Fibroblast of the aortic adventitia (primary cell): ENCODE measurements around the gene PPTC7. TPM values are rescaled to one million over a fixed set of nuclear protein-coding genes. Genes with fewer than 3 reads are reported as not detected.
A peak's percentile ranks its signal among the peaks of the same experiment; 100 is the strongest.
"Not testable (repeated sequence)": the region's sequence is repeated elsewhere in the genome, so short reads cannot be mapped to it uniquely, and the experiment has no call there.

Experiments used
- DNase-seq: peaks from one replicate; pipeline ENCODE4 v3.0.0-alpha.2; 2010; ENCODE audit warnings: low read depth
- H3K4me3 ChIP-seq: 2 replicates; pipeline ENCODE4 v1.5.1; 2011; ENCODE audit warnings: low read depth, mild to moderate bottlenecking, control low read depth, low read length, moderate library complexity
- total RNA-seq: library from RNA; depleted of rRNA; stranded (reverse); fragments of >200 nt; gene quantifications from 2 replicates; pipeline ENCODE4 v1.2.3, GENCODE V29; 2012; ENCODE audit warnings: low replicate concordance
- TF ChIP-seq, protein P1 (sequence below): IDR thresholded peaks from 2 replicates; pipeline ENCODE4 v1.5.1; 2011; ENCODE audit warnings: mild to moderate bottlenecking, low read length, control low read depth, inconsistent platforms; ENCODE audit not compliant: insufficient read depth

PPTC7 gene
- total RNA-seq, 1 donor = 11.9 TPM

DNA sequence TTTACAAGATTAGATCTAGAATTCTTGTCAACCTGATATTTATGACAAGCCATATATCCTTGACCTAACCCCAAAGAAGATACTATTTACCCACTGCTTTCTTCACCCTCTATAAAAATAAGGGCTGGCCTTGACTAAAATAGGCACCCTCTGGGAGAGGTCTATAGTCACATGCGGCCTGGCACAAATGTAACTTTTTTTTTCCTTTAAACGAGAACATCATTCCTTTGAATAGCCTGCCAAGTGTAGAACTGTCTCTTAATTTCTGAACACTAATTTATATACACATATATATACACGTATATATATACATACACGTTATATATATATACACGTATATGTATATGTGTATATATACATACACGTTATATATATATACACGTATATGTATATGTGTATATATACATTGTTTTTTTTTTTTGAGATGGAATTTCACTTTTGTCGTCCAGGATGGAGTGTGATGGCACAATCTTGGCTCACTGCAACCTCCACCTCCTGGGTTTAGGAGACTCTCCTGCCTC lies 18.6 kb downstream of the PPTC7 start:
- DNase-seq = no peak
- H3K4me3 ChIP-seq = no peak overlapping the region
- TF ChIP-seq, protein P1, sequence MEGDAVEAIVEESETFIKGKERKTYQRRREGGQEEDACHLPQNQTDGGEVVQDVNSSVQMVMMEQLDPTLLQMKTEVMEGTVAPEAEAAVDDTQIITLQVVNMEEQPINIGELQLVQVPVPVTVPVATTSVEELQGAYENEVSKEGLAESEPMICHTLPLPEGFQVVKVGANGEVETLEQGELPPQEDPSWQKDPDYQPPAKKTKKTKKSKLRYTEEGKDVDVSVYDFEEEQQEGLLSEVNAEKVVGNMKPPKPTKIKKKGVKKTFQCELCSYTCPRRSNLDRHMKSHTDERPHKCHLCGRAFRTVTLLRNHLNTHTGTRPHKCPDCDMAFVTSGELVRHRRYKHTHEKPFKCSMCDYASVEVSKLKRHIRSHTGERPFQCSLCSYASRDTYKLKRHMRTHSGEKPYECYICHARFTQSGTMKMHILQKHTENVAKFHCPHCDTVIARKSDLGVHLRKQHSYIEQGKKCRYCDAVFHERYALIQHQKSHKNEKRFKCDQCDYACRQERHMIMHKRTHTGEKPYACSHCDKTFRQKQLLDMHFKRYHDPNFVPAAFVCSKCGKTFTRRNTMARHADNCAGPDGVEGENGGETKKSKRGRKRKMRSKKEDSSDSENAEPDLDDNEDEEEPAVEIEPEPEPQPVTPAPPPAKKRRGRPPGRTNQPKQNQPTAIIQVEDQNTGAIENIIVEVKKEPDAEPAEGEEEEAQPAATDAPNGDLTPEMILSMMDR = no peak

DNA sequence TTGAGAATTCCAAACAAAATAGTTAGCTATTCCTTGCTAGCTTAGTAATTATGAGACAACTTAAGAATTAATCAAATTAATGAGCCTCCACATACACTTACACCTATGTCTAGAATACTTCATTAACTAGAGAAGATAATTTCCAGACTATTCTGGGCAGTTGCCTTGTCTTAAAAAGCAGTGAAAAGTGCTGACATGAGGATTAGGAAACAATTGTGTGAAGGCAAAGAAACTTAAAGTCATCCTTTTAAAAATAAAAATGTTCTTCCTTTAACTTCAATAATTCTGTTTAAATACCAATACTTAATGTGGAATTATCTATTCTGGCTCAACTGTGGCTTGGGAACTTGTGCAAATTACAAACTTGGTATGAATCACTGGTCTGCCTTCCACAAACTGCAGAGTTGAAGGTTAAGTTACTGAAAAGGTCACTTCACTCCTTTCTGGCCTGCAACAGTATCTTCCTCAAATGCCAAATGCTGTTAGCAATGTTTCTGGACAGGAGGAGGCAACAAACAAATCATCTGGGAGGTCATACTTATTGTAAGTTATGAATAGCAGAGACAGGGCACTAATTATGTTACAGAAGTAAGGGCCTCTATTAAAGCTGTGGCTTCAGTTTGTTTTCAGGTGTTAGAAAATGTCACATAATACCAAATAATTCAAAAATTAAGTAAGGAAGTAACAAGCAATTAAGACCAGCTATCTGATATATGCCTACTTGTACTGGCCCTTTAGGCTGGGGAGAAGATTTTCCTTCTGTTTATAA lies 19.2 kb downstream of the PPTC7 start:
- DNase-seq = peak; percentile 57
- TF ChIP-seq, protein P1 = no peak
- H3K4me3 ChIP-seq = no peak overlapping the region

DNA sequence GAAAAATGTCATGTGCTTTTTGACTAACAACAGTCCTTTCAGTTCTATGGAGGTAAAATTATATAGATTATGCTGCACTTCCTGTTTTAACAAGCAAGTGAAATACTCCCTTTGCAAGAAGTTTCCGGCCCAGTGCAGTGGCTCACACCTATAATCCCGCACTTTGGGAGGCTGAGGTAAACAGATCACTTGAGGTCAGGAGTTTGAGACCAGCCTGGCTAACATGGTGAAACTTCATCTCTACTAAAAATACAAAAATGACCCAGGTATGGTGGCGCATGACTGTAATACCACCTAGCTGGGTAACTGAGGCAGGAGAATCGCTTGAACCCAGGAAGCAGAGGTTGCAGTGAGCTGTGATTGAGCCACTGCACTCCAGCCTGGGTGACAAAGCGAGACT lies 20.7 kb downstream of the PPTC7 start:
- H3K4me3 ChIP-seq, DNase-seq: not testable (repeated sequence)

DNA sequence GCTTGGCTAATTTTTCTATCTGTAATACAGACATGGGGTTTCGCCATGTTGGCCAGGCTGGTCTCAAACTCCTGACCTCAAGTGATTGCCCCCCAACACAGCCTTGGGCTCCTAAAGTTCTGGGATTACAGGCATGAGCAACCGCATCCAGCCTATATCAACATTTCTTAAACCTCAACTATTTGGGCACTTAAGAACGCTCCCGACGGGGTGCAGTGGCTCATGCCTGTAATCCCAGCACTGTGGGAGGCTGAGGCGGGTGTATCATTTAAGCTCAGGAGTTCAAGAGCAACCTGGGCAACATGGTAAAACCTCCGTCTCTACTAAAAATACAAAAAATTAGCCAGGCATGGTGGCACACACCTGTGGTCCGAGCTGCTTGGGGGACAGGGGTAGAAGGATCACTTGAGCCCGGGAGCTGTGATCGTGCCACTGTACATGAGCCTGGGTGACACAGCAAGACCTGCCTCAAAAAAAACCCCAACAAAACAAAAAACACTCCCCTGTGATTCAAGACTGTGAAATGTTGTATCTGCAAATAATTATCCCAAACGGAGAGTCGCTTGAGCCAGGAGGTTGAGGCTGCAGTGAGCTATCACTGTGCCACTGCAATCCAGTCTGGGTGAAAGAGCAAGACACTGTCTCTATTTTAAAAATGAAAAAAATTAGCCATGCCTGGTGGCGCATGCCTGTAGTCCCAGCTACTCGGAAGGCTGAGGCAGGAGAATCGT lies 21.5 kb downstream of the PPTC7 start:
- no peak overlapping the region for H3K4me3 ChIP-seq
- no peak for DNase-seq
- TF ChIP-seq, protein P1 = no peak

- no peak for DNase-seq
- TF ChIP-seq, protein P1 = no peak
- H3K4me3 ChIP-seq = no peak overlapping the region
Measured at GRCh38 chr12:110560946-110561345, 22.2 kb downstream of the PPTC7 start.

DNA sequence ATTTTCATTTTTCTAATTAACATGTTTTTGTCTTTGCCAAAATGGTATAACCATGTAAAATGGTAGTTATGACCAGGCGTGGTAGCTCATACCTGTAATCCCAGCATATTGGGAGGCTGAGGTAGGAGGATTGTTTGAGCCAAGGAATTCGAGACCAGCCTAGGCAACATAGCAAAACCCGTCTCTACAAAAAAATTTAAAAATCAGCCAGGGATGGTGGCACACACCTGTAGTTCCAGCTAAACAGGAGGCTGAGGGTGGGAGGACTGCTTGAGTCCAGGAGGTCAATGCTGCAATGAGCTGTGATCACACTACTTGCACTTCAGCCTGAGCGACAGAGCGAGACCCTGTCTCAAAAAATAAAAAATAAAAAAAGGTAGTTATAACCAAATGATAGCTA lies 23.1 kb downstream of the PPTC7 start:
- no peak for DNase-seq
- TF ChIP-seq, protein P1 = no peak
- H3K4me3 ChIP-seq = no peak overlapping the region

GRCh38 chr12:110558945-110559344 lies 24.2 kb downstream of the PPTC7 start:
- not testable (repeated sequence) for DNase-seq, H3K4me3 ChIP-seq
